HG03571 (cell line): ENCODE results near the gene FRRS1L.

Source experiments
- ATAC-seq: cut with Tn5 transposase; IDR thresholded peaks from one replicate; pipeline ENCODE4 v1.9.1; 2021; ENCODE audit not compliant: unreplicated experiment

The FRRS1L gene

DNA sequence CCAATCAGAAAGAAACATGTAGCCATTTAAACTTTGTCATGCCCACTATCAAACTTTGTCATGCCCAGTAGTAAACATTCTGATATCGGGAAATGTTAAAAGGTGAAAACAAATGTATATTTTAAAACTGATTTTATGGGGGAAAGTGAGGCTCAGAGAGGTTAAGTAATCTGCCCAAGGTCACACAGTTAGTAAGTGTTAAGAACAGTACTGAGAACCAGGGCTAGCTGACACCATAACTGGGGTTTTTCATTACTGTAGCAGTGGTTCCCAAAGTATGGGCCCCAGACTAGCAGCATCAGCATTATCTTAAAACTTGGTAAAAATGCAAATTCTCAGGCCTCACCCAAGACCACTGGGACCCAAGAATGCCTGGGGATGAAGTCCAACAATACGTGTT, 9.9 kb upstream of the FRRS1L start:
- no peak for ATAC-seq

DNA sequence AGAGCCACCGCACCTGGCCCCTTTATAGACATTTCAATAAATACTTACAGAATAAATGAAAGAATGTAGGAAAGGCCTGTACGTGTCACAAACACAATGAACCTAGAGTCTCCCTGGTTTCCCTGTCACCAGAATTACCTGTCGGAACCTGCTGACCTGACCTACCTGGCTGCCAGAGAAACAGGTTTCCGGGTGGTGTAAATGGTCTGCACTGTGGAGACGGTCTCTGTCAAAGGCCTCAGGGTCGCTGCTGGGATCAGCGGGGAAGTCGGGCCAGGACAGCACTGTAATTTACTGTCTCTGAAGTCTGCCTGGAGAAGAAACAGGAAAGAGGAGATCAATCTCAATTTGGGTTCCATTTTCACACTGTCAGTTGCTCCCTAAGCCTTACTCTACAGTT, 9.3 kb upstream of the FRRS1L start:
- ATAC-seq = no peak

DNA sequence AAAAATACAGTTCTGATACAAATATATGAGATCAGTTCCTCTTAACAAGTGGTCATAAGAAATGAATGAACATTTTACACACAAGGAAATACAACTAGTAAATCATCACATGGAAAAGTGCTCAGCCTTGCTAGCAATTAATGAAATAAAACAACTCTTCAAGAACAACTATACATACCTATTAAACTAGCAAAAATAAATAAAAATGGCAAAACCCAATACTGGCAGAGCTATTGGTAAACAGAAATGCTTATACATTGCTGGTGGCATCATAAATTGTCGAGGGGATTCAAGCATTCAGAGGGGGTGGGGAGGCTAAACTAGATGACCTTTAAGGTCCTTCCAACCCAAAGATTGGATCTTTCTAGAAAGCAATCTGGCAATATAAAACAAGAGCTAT, 5.9 kb upstream of the FRRS1L start:
- ATAC-seq = no peak

- no peak for ATAC-seq
Observed at GRCh38 chr9:109171926-109172325, 4.9 kb upstream of the FRRS1L start.

- ATAC-seq = no peak
Observed at GRCh38 chr9:109168170-109168569, 1.1 kb upstream of the FRRS1L start.

- no peak for ATAC-seq
Observed at GRCh38 chr9:109167716-109168115, 667 bp upstream of the FRRS1L start.

DNA sequence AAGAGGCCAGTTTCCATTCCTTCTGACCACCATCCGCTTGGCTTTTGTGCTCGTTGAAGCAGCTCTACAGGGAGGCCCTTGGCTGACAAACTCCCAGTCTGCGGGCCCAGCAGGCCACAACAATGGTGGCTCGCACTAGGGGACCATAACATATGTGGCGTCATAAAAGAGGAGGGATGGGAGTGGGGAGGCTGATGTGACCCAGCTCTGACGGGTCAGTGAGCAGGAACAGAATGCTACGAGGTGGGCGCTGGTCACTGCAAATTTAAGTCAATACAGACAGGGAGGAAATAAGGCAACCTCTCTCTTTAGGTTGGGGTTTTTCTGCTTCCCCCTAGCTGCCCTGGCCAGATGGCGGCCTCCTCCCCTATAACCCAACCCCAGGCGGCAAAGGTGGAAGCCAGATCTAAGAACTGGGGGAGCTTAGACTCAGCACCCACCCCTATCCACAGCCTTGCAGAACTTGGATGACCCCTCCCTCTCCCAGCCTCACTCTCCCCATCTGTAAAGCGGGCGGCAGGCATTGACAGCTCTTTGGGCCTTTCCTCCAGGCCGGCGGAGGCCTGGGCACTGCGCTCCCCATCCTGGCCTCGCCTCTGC, 778 bp downstream of the FRRS1L start:
- ATAC-seq = no peak

GRCh38 chr9:109164042-109164441, 3.0 kb downstream of the FRRS1L start:
- peak; percentile 65 for ATAC-seq

GRCh38 chr9:109163194-109163593, 3.9 kb downstream of the FRRS1L start:
- ATAC-seq = no peak

GRCh38 chr9:109162677-109163076, 4.4 kb downstream of the FRRS1L start:
- no peak for ATAC-seq

DNA sequence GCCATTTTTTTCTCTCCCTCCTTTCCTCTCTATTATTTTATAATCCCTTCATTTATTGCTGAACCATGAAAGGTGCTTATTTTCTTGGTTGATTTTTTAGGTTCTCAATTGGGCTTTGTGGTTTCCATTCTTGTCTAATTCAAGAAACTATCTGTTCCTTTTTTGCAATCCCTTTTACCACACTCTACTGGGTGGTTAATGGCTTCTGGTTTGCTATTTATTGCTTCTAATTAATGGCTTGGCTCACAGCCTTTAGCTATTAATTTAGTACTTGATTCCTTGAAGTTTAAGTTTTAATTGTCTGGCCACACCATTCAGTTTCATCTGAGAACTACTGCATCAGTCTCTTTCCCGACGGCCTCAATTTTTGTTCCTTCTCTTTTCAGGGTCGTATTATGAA, 5.6 kb downstream of the FRRS1L start:
- ATAC-seq = no peak

DNA sequence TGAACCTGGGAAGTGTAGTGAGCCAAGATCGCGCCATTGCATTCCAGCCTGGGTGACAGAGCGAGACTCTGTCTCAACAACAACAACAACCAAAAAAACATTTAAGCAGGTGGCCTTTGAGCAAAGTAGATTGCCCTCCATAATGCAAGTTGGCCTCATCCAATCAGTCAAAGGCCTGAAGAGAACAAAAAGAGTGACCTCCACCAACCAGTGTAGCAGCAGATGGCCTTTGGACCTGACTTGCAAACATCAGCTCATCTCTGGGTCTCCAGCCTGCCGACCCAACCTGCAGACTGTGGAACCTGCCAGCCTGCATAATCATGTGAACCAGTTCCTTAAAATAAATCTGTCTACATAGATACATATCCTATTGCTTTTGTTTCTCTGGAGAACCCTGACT, 7.5 kb downstream of the FRRS1L start:
- no peak for ATAC-seq

GRCh38 chr9:109158651-109159050, 8.4 kb downstream of the FRRS1L start:
- ATAC-seq = no peak

DNA sequence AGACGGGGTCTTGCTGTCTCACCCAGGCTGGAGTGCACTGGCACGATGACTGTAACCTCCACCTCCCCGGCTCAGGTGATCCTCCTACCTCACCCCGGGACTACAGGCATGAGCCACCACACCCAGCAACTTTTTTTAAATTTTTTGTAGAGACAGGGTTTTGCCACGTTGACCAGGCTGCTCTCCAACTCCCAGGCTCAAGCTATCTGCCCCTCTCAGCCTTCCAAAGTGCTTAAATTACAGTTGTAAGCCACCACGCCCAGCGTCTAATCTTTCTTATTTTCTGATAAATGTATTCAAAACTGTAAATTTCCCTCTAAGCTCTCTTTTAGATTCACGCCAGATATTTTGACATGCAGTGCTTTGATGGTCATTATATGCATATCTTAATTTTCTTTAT, 10.3 kb downstream of the FRRS1L start:
- no peak for ATAC-seq

DNA sequence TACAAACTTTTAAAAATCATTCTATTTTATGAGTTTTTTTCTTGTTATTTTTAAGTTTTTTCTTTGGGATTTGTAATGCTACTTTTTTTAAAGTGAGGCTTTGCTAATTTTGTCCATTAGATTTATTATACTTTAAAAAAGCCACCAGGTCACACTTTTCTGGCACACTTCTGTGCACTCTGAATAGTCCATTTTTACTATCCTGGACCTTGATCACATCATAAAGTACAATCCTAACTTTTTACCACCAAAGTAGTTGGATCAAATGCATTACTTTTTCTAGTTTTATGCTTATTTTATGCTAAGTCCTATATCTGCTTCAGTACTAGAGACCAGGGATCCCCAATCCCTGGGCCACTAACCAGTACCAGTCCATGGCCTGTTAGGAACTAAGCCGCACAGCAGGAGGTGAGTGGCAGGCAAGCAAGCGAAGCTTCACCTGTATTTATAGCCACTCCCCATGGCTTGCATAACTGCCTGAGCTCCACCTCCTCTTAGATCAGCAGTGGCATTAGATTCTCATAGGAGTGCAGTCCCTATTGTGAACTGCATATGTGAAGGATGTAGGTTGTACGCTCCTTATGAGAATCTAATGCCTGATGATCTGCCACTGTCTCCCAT, 16.0 kb downstream of the FRRS1L start:
- ATAC-seq = no peak

DNA sequence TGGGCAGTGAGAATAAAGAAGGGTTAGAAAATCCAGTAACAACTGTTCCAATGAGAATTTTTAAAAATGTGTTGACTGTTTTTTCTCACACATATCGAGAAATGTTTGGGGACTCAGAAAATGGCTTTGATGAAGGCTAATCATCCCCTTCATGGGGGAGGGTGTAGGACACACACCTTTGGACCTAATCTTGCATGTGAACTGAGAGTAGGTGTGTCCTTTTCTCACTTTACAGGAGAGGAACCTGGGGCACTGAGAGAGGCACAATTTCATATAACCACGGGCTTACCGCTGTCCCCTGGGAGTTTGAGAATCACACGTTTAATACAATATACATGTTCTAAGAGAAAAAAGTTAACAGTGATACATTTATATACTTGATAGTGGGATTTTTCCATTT, 17.3 kb downstream of the FRRS1L start:
- ATAC-seq = no peak

DNA sequence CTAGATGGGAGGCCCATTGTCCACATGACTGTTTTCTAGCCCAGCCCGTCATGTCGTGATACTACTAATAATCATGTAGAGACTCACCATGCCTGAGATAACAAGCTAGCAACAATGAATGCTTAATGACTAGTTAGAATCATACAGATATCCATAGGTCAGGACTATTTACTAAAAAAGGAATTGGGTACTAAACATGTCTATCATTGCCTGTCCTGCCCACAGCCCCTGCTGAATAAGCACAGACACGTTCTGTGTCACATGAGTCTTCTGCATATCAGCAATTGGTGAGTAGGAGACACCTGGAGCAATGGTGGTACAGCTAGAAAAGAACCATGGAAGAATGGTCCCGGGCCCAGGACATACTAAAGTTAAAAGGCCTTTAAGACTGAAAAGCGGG, 18.0 kb downstream of the FRRS1L start:
- ATAC-seq = no peak

DNA sequence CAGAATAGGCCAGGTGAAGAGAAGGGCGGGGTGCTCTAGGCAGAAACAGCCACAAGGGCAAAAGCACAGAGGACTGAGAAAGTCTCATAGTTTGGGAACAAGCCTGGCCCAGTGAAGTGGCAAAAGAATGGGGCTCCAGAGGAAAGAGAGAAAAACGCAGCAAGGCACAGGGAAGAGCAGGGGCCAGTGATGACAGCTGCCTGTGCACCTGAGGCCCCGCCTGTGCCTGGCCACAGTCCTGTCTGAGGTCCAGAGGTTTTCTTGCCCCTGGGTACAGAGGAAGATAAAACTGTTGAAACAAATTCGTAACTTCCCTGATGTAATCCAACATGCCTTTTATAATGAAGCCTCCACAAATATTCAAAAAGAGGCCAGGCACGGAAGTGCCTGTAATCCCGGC, 22.0 kb downstream of the FRRS1L start:
- ATAC-seq = no peak

DNA sequence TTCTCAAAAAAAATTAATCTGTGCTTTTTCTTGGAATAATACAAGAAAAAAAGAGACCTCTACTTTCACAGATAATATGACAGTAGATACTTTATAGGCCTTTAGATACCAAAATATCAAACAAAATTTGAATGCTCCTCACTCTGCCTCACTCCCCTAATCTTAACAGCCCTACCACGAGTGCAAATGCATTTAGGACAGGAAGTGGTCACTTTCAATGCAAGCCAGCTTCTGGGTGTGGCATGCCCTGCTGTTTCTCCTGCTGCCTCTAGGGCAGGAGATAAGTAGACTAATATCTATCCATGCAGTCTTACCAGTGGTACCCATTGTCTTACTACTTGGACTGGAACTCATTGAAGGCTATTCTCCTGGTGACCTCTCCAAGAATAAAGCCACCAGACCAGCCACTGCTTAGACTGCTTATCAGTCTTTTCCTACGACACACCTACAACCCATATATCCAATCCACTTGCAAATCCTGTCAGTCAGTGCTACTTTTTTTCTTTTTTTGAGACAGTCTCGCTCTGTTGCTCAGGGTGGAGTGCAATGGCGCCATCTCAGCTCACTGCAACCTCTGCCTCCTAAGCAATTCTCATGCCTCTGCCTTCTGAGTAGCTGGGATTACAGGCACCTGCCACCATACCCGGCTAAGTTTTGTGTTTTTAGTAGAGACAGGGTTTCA, 23.0 kb downstream of the FRRS1L start:
- peak; percentile 99 for ATAC-seq

DNA sequence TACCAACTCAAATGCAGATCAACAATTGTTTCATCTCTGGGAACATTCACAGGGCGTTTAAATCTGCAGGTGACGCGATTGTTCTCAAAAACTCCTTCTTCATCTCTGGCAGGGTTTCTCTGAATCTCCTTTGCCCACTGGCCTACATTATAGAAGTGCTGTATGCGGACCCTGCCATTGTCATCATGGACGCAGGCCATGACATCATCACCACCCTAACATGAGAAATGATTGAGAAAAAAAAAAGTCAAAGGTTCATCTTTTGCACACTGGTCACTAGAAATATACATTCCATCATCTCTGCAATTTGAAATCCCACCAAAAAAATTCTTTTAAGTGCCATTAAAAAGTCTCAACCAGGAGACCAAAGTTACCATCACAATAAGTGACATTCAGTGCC, 25.7 kb downstream of the FRRS1L start:
- no peak for ATAC-seq

DNA sequence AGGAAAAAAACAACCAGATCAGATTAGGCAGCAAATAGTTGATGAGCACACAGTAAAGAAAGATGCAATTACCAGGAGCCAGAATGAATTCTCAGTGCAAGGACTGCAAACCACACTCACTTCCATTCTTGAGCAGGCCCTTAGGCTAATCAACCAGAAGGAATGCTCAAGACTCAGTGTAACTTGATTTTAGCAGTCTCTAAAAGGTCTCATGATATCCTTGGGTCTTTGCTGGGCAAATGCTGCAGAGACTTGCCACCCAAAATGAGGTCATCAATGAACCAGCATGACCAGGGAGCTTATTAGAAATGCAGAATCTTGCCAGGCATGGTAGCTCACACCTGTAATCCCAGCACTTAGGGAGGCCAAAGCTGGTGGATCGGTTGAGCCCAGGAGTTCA, 27.2 kb downstream of the FRRS1L start:
- no peak for ATAC-seq

DNA sequence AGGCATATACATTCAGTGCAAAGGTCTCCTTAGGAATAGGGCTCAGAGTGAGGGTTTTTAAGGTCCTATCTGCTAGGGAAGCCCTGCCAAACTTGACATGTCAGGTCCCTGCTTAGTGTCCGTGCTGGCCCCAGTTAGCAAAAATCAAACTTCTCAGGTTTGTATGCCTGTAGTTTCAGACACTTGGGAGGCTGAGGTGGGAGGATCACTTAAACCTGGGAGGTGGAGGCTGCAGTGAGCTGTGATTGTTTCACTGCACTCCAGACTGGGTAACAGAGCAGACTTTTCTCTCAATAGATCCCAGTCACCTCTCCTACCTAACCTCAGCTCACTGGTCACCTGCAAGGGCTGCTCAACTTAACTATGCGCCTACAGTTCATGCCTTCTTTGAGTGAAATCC, 28.6 kb downstream of the FRRS1L start:
- ATAC-seq = no peak

- ATAC-seq = no peak
Observed at GRCh38 chr9:109134167-109134578, 32.9 kb downstream of the FRRS1L start.
